Activated B cell treated with CpG ODN at 0.5 μM for 24 hours (primary cell): ENCODE data around the gene RUSF1. TPM values are rescaled to one million over a fixed set of nuclear protein-coding genes. Genes with fewer than 3 reads are reported as not detected.
"Not testable (repeated sequence)": the region's sequence is repeated elsewhere in the genome, so short reads cannot be mapped to it uniquely, and the experiment has no call there.

ENCODE experiments used
- ATAC-seq: fragments of 200-7000 bp; cut with Tn5 transposase; one replicate; pipeline ENCODE4 v1.10.0; 2021; ENCODE audit warnings: low read depth, mild to moderate bottlenecking, moderate library complexity
- CTCF ChIA-PET: fragments of 350-600 bp; sonication (Branson Sonifier 250); formaldehyde crosslinking; loops from one replicate; lab custom pipeline; 2021; ENCODE audit warnings: antibody characterized with exemption; lab: Charles Lee
- POLR2A ChIA-PET: fragments of 350-600 bp; sonication (Branson Sonifier 250); formaldehyde crosslinking; loops from one replicate; lab custom pipeline; 2021; ENCODE audit warnings: antibody characterized with exemption; lab: Charles Lee
- DNase-seq: peaks from one replicate; pipeline ENCODE4 v3.0.0; 2022
- H3K27ac Mint-ChIP-seq: one replicate; pipeline ENCODE4 v1.8.0; 2020; ENCODE audit warnings: mixed read lengths
- H3K27me3 Mint-ChIP-seq: one replicate; pipeline ENCODE4 v1.8.0; 2021; ENCODE audit warnings: mixed read lengths
- H3K36me3 Mint-ChIP-seq: one replicate; pipeline ENCODE4 v1.8.0; 2021; ENCODE audit warnings: low read depth, mixed read lengths
- H3K4me1 Mint-ChIP-seq: one replicate; pipeline ENCODE4 v1.8.0; 2021; ENCODE audit warnings: mixed read lengths
- H3K4me3 Mint-ChIP-seq: one replicate; pipeline ENCODE4 v1.8.0; 2020; ENCODE audit warnings: mild to moderate bottlenecking, mixed read lengths
- H3K9me3 Mint-ChIP-seq: one replicate; pipeline ENCODE4 v1.8.0; 2020; ENCODE audit warnings: mixed read lengths
- intact Hi-C: fragments of 100-400 bp; cut with micrococcal nuclease; formaldehyde crosslinking; loops from one replicate; pipeline ENCODE4 v1.15.1; 2024
- total RNA-seq: library from RNA; stranded (reverse); gene quantifications from 2 replicates; pipeline ENCODE4 v1.2.3, GENCODE V29; 2022
- TF ChIP-seq, protein P1 (sequence below): fragments of 200-600 bp; IDR thresholded peaks from one replicate; pipeline ENCODE4 v1.8.0; 2022; ENCODE audit warnings: antibody characterized with exemption, mild to moderate bottlenecking

Gene RUSF1
- total RNA-seq, 1 donor from 2014 or later = 59.7 TPM

DNA sequence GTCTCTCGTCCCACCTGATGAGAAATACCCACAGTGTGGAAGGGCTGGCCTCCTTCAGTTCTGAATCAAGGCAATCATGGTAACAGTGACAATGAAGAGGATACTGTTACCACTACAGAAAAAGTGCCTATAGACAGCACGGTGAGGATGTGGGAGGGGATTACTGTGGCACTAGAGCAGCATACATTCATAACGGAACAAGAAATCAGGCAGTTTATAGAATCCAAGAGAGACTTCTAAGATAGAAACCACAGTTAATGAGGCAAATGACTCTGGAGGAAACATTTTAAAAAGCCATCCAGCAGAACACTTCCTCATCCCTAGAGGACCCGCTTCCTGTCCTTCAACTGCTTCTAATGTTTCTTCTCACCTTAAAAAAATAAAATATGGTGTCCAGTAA, 2.7 kb downstream of the RUSF1 start:
- Mint-ChIP-seq H3K27ac (peak overlapping the region; percentile 73), H3K36me3 (peaks cover 21% of the 10 kb centered on the region), H3K4me3 (no peak overlapping the region), H3K4me1 (peaks cover 53% of the 10 kb centered on the region), H3K9me3 (no peaks in the 10 kb centered on the region), H3K27me3 (no peaks in the 10 kb centered on the region)
- TF ChIP-seq, protein P1, sequence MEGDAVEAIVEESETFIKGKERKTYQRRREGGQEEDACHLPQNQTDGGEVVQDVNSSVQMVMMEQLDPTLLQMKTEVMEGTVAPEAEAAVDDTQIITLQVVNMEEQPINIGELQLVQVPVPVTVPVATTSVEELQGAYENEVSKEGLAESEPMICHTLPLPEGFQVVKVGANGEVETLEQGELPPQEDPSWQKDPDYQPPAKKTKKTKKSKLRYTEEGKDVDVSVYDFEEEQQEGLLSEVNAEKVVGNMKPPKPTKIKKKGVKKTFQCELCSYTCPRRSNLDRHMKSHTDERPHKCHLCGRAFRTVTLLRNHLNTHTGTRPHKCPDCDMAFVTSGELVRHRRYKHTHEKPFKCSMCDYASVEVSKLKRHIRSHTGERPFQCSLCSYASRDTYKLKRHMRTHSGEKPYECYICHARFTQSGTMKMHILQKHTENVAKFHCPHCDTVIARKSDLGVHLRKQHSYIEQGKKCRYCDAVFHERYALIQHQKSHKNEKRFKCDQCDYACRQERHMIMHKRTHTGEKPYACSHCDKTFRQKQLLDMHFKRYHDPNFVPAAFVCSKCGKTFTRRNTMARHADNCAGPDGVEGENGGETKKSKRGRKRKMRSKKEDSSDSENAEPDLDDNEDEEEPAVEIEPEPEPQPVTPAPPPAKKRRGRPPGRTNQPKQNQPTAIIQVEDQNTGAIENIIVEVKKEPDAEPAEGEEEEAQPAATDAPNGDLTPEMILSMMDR = no peak
- ATAC-seq (no peak), DNase-seq (no peak)
- intact Hi-C loops = loop anchor here (5.0 kb wide), 1 partner anchor 207 kb away; a partner anchor contains a TSS
- CTCF ChIA-PET = no interaction called here
- POLR2A ChIA-PET = no interaction called here

DNA sequence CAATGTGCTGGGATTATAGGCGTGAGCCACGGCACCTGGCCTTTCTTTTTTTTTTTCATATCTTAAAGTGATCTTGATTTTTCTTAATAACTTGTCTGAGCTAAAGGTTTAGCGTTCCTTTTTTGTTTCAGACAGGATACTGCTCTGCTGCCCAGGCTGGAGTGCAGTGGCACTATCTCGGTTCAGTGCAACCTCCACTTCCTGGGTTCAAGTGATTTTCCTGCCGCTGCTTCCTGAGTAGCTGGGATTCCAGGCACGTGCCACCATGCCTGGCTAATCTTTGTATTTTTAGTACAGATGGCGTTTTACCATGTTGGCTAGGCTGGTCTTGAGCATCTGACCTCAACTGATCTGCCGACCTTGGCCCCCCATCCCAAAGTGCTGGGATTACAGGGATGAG, 4.0 kb downstream of the RUSF1 start:
- no peak overlapping the region for H3K27ac Mint-ChIP-seq

DNA sequence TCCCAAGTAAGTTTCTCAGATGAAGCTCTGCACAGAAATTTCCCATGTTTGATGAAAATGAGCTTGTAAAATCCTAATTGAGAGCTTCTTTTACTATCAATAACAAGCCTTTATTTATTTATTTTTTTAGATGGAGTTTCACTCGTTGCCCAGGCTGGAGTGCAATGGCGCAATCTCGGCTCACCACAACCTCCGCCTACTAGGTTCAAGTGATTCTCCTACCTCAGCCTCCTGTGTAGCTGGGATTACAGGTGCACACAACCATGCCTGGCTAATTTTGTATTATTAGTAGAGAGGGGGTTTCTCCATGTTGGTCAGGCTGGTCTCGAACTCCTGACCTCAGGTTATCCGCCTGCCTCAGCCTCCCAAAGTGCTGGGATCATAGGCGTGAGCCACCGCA, 4.6 kb downstream of the RUSF1 start:
- ATAC-seq, intact Hi-C loops, H3K27ac Mint-ChIP-seq, DNase-seq, H3K9me3 Mint-ChIP-seq, CTCF ChIA-PET, H3K4me3 Mint-ChIP-seq, H3K27me3 Mint-ChIP-seq: not testable (repeated sequence)
- Mint-ChIP-seq H3K4me1 (peaks cover 37% of the 10 kb centered on the region), H3K36me3 (peaks cover 35% of the 10 kb centered on the region)
- POLR2A ChIA-PET = interaction anchor here (0.8 kb wide), 1 partner anchor 15 kb away, joined by 5 read pairs; no protein-coding TSS in a partner anchor

More for the DNA sequence above, 4.0 kb downstream of the RUSF1 start:
- no peak overlapping the region for H3K4me3 Mint-ChIP-seq
- peaks cover 43% of the 10 kb centered on the region for H3K4me1 Mint-ChIP-seq
- ChIA-PET CTCF (no interaction called here), POLR2A (no interaction called here)
- DNase-seq (no peak), ATAC-seq (no peak)
- H3K9me3 Mint-ChIP-seq = no peaks in the 10 kb centered on the region
- H3K27me3 Mint-ChIP-seq = no peaks in the 10 kb centered on the region
- intact Hi-C loops = no loop called here
- peaks cover 32% of the 10 kb centered on the region for H3K36me3 Mint-ChIP-seq
- TF ChIP-seq, protein P1 = no peak

DNA sequence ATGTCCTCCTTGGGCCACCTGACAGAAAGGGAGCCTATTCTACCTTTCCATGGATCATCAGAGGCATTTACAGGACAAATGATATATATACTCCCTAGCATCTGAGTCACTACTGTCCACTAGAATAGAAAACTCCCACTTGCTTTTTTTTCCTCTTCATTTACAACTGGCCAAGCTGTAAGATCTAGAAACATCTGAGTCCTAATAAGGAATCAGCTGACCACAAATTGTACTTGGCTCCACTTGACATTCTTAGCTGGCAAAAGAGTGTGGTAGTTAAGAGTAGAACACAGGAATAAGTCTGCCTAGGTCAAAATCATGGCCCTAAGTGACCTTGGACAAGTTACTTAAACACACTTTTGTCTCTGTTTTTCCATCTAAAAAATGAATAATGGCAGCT, 5.2 kb downstream of the RUSF1 start:
- Mint-ChIP-seq H3K36me3 (peaks cover 36% of the 10 kb centered on the region), H3K4me1 (peaks cover 34% of the 10 kb centered on the region), H3K4me3 (no peak overlapping the region), H3K9me3 (no peaks in the 10 kb centered on the region), H3K27ac (no peak overlapping the region), H3K27me3 (no peaks in the 10 kb centered on the region)
- DNase-seq (no peak), ATAC-seq (no peak)
- CTCF ChIA-PET = no interaction called here
- intact Hi-C loops = no loop called here
- TF ChIP-seq, protein P1 = no peak
- POLR2A ChIA-PET = interaction anchor here (0.8 kb wide), 1 partner anchor 14 kb away, joined by 5 read pairs; no protein-coding TSS in a partner anchor

DNA sequence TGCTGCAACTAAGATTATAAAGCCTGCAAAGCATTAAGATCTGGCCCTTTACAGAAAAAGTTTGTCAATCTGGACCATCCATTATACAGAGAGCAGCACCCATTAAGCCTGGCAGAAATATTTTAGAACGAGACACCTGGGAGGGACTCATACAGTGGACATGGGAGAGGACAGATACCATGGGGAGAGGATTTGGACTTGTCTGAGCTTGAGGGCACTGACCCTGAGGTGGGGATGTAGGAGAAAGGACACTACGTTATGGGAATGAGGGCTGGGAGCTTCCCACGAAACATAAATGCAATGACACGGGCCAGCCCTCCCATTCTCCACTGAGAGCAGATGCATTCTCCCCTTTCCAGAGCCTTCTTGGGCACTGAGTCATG, 6.2 kb downstream of the RUSF1 start:
- H3K4me1 Mint-ChIP-seq = peaks cover 26% of the 10 kb centered on the region
- peaks cover 44% of the 10 kb centered on the region for H3K36me3 Mint-ChIP-seq
- no peak overlapping the region for H3K27ac Mint-ChIP-seq
- H3K4me3 Mint-ChIP-seq = no peak overlapping the region
- DNase-seq = no peak
- POLR2A ChIA-PET = no interaction called here
- TF ChIP-seq, protein P1 = no peak
- no peak for ATAC-seq
- intact Hi-C loops = no loop called here
- no peaks in the 10 kb centered on the region for H3K9me3 Mint-ChIP-seq
- H3K27me3 Mint-ChIP-seq = no peaks in the 10 kb centered on the region
- CTCF ChIA-PET = no interaction called here
